Nephron progenitor cell (in vitro differentiated cells): ENCODE results near the gene ASCC1.
"Not testable (repeated sequence)": the region's sequence is repeated elsewhere in the genome, so short reads cannot be mapped to it uniquely, and the experiment has no call there.

Experiments used
- DNase-seq: peaks from one replicate; pipeline ENCODE4 v3.0.0; 2021
- H3K27ac Mint-ChIP-seq: 2 replicates; pipeline ENCODE4 v1.8.0; 2021; ENCODE audit warnings: mild to moderate bottlenecking, moderate library complexity, mixed read lengths
- H3K27me3 Mint-ChIP-seq: 2 replicates; pipeline ENCODE4 v1.8.0; 2021; ENCODE audit warnings: mild to moderate bottlenecking, low read depth, mixed read lengths; ENCODE audit not compliant: poor library complexity
- H3K36me3 Mint-ChIP-seq: 2 replicates; pipeline ENCODE4 v1.8.0; 2021; ENCODE audit warnings: low read depth, mixed read lengths
- H3K4me1 Mint-ChIP-seq: 2 replicates; pipeline ENCODE4 v1.8.0; 2021; ENCODE audit warnings: mixed read lengths
- H3K4me3 Mint-ChIP-seq: 2 replicates; pipeline ENCODE4 v1.8.0; 2021; ENCODE audit warnings: mild to moderate bottlenecking, moderate library complexity, mixed read lengths
- H3K9me3 Mint-ChIP-seq: 2 replicates; pipeline ENCODE4 v1.8.0; 2021; ENCODE audit warnings: mild to moderate bottlenecking, moderate library complexity, mixed read lengths
- CTCF ChIP-seq: fragments of 200-600 bp; sonication (generic); IDR thresholded peaks from 2 replicates; pipeline ENCODE4 v1.5.0; 2021; ENCODE audit warnings: antibody characterized with exemption

Gene ASCC1

GRCh38 chr10:72227826-72228225, 11.8 kb upstream of the ASCC1 start:
- H3K27ac Mint-ChIP-seq: peak overlapping the region; percentile 87
- H3K36me3 Mint-ChIP-seq: peaks cover 35% of the 10 kb centered on the region

GRCh38 chr10:72226418-72227027, 10.4 kb upstream of the ASCC1 start:
- Mint-ChIP-seq H3K36me3 (peaks cover 33% of the 10 kb centered on the region), H3K27me3 (peaks cover 3% of the 10 kb centered on the region), H3K4me3 (no peak overlapping the region), H3K9me3 (no peaks in the 10 kb centered on the region), H3K4me1 (peaks cover 62% of the 10 kb centered on the region), H3K27ac (no peak overlapping the region)
- TF ChIP-seq CTCF: no peak
- DNase-seq: no peak

More at GRCh38 chr10:72227826-72228225, 11.8 kb upstream of the ASCC1 start:
- DNase-seq: no peak
- TF ChIP-seq CTCF: no peak
- H3K4me1 Mint-ChIP-seq: peaks cover 58% of the 10 kb centered on the region
- H3K4me3 Mint-ChIP-seq: no peak overlapping the region
- H3K27me3 Mint-ChIP-seq: peaks cover 3% of the 10 kb centered on the region
- no peaks in the 10 kb centered on the region for H3K9me3 Mint-ChIP-seq

GRCh38 chr10:72224191-72224590, 8.1 kb upstream of the ASCC1 start:
- DNase-seq, H3K9me3 Mint-ChIP-seq, H3K27ac Mint-ChIP-seq, H3K4me3 Mint-ChIP-seq, H3K27me3 Mint-ChIP-seq: not testable (repeated sequence)
- Mint-ChIP-seq H3K36me3 (peaks cover 34% of the 10 kb centered on the region), H3K4me1 (peaks cover 46% of the 10 kb centered on the region)

- H3K36me3 Mint-ChIP-seq: peaks cover 37% of the 10 kb centered on the region
- no peak for DNase-seq
- H3K4me3 Mint-ChIP-seq: no peak overlapping the region
- H3K27me3 Mint-ChIP-seq: peaks cover 3% of the 10 kb centered on the region
- H3K4me1 Mint-ChIP-seq: peaks cover 42% of the 10 kb centered on the region
- no peaks in the 10 kb centered on the region for H3K9me3 Mint-ChIP-seq
- TF ChIP-seq CTCF: no peak
- peak overlapping the region; percentile 60 for H3K27ac Mint-ChIP-seq
Measured at GRCh38 chr10:72223743-72224101, 7.6 kb upstream of the ASCC1 start.

- no peak for DNase-seq
- Mint-ChIP-seq H3K27ac (no peak overlapping the region), H3K36me3 (peaks cover 30% of the 10 kb centered on the region), H3K4me1 (peaks cover 43% of the 10 kb centered on the region), H3K9me3 (no peaks in the 10 kb centered on the region), H3K4me3 (no peak overlapping the region), H3K27me3 (peaks cover 3% of the 10 kb centered on the region)
- no peak for TF ChIP-seq CTCF
Measured at GRCh38 chr10:72221278-72221677, 5.2 kb upstream of the ASCC1 start.

GRCh38 chr10:72220637-72221036, 4.6 kb upstream of the ASCC1 start:
- H3K4me3 Mint-ChIP-seq: no peak overlapping the region
- H3K27me3 Mint-ChIP-seq: peaks cover 3% of the 10 kb centered on the region
- peaks cover 29% of the 10 kb centered on the region for H3K36me3 Mint-ChIP-seq
- DNase-seq: no peak
- peaks cover 45% of the 10 kb centered on the region for H3K4me1 Mint-ChIP-seq
- no peaks in the 10 kb centered on the region for H3K9me3 Mint-ChIP-seq
- TF ChIP-seq CTCF: no peak
- H3K27ac Mint-ChIP-seq: no peak overlapping the region
